Muscle of arm (tissue), 12 donors: ENCODE data around the gene KLF4. TPM values are rescaled to one million over a fixed set of nuclear protein-coding genes. Genes with fewer than 3 reads are reported as not detected.

Experiments
- DNase-seq: peaks from one replicate; pipeline ENCODE4 v3.0.0-alpha.2; 2013
- polyA plus RNA-seq, 12 donors: library from polyadenylated mRNA; unstranded; fragments of 120-200 nt; gene quantifications; one replicate each; pipeline ENCODE4 v1.2.1, GENCODE V29; 2013; ENCODE audit not compliant: insufficient read length in 12 of 12

KLF4 gene
- polyA plus RNA-seq, 12 donors: 15.2 to 131 (median 48.7) TPM; not detected in 1

- no peak for DNase-seq
These were observed 360 bp downstream of the KLF4 start for GRCh38 chr9:107489144-107489673.

- DNase-seq: peak; percentile 68
These were observed 1.0 kb downstream of the KLF4 start for GRCh38 chr9:107488375-107489143.

GRCh38 chr9:107487521-107488374, 1.8 kb downstream of the KLF4 start:
- DNase-seq: peak; percentile 69

GRCh38 chr9:107486674-107487520, 2.7 kb downstream of the KLF4 start:
- no peak for DNase-seq

GRCh38 chr9:107485458-107486043, 4.0 kb downstream of the KLF4 start:
- no peak for DNase-seq

GRCh38 chr9:107484117-107484723, 5.3 kb downstream of the KLF4 start:
- DNase-seq: peak; percentile 76

- DNase-seq: no peak
These were observed 5.9 kb downstream of the KLF4 start for GRCh38 chr9:107483666-107484065.

GRCh38 chr9:107481035-107481434, 8.5 kb downstream of the KLF4 start:
- no peak for DNase-seq

- no peak for DNase-seq
These were observed 9.2 kb downstream of the KLF4 start for GRCh38 chr9:107480386-107480789.

- no peak for DNase-seq
These were observed 10.8 kb downstream of the KLF4 start for GRCh38 chr9:107478805-107479204.

- DNase-seq: no peak
These were observed 15.4 kb downstream of the KLF4 start for GRCh38 chr9:107474124-107474523.

- no peak for DNase-seq
These were observed 16.8 kb downstream of the KLF4 start for GRCh38 chr9:107472581-107473340.

GRCh38 chr9:107471552-107471951, 18.0 kb downstream of the KLF4 start:
- no peak for DNase-seq

- no peak for DNase-seq
These were observed 22.2 kb downstream of the KLF4 start for GRCh38 chr9:107467416-107467815.

- DNase-seq: no peak
These were observed 22.7 kb downstream of the KLF4 start for GRCh38 chr9:107466826-107467225.

- peak; percentile 61 for DNase-seq
These were observed 23.8 kb downstream of the KLF4 start for GRCh38 chr9:107465467-107466451.

GRCh38 chr9:107464516-107464915, 25.1 kb downstream of the KLF4 start:
- no peak for DNase-seq

GRCh38 chr9:107462691-107463090, 26.9 kb downstream of the KLF4 start:
- no peak for DNase-seq
